ENCODE data around the gene EYS.

Gene EYS

GRCh38 chr6:64969139-64969538 is 737.9 kb downstream of the EYS start:
- Histone ChIP-seq H3K4me3 (IDR thresholded peaks at IDR 0.05; ENCODE audit: insufficient read depth, low read depth, low read length) (no peak overlapping the region), H3K9ac (no peak overlapping the region), H3K36me3 (ENCODE audit: insufficient read depth) (no peaks in the 10 kb centered on the region), H3K27ac (no peak overlapping the region), H4K20me1 (ENCODE audit: insufficient read depth) (no peaks in the 10 kb centered on the region), H3K4me2 (no peak overlapping the region), H3K4me1 (ENCODE audit: low read depth, poor library complexity, severe bottlenecking) (no peaks in the 10 kb centered on the region), H3K27me3 (ENCODE audit: insufficient read depth, low read depth) (no peaks in the 10 kb centered on the region), H2AFZ (ENCODE audit: low read depth) (no peak overlapping the region), H3K79me2 (ENCODE audit: insufficient read depth, low read depth) (no peaks in the 10 kb centered on the region)
- TF ChIP-seq CTCF (conservative IDR thresholded peaks at IDR 0.05; ENCODE audit: low read depth, low read length): no peak

- Histone ChIP-seq H3K27ac (no peak overlapping the region), H3K4me1 (ENCODE audit: low read depth, poor library complexity, severe bottlenecking) (no peaks in the 10 kb centered on the region), H2AFZ (ENCODE audit: low read depth) (no peak overlapping the region), H3K79me2 (ENCODE audit: insufficient read depth, low read depth) (no peaks in the 10 kb centered on the region), H3K27me3 (ENCODE audit: insufficient read depth, low read depth) (no peaks in the 10 kb centered on the region), H4K20me1 (ENCODE audit: insufficient read depth) (no peaks in the 10 kb centered on the region), H3K4me3 (IDR thresholded peaks at IDR 0.05; ENCODE audit: insufficient read depth, low read depth, low read length) (no peak overlapping the region), H3K9ac (no peak overlapping the region), H3K36me3 (ENCODE audit: insufficient read depth) (no peaks in the 10 kb centered on the region), H3K4me2 (no peak overlapping the region)
- TF ChIP-seq CTCF (conservative IDR thresholded peaks at IDR 0.05; ENCODE audit: low read depth, low read length): no peak
Measured at GRCh38 chr6:64955435-64955848, 751.6 kb downstream of the EYS start.

- Histone ChIP-seq H2AFZ (ENCODE audit: low read depth) (no peak overlapping the region), H3K27me3 (ENCODE audit: insufficient read depth, low read depth) (no peaks in the 10 kb centered on the region), H3K36me3 (ENCODE audit: insufficient read depth) (no peaks in the 10 kb centered on the region), H3K4me3 (IDR thresholded peaks at IDR 0.05; ENCODE audit: insufficient read depth, low read depth, low read length) (no peak overlapping the region), H3K9ac (no peak overlapping the region), H4K20me1 (ENCODE audit: insufficient read depth) (no peaks in the 10 kb centered on the region), H3K4me2 (no peak overlapping the region), H3K4me1 (ENCODE audit: low read depth, poor library complexity, severe bottlenecking) (no peaks in the 10 kb centered on the region), H3K79me2 (ENCODE audit: insufficient read depth, low read depth) (no peaks in the 10 kb centered on the region), H3K27ac (no peak overlapping the region)
- TF ChIP-seq CTCF (conservative IDR thresholded peaks at IDR 0.05; ENCODE audit: low read depth, low read length): no peak
Measured at GRCh38 chr6:64949257-64949656, 757.8 kb downstream of the EYS start.

- Histone ChIP-seq H2AFZ (ENCODE audit: low read depth) (no peak overlapping the region), H3K4me2 (no peak overlapping the region), H3K4me1 (ENCODE audit: low read depth, poor library complexity, severe bottlenecking) (no peaks in the 10 kb centered on the region), H3K79me2 (ENCODE audit: insufficient read depth, low read depth) (no peaks in the 10 kb centered on the region), H3K27me3 (ENCODE audit: insufficient read depth, low read depth) (no peaks in the 10 kb centered on the region), H3K27ac (no peak overlapping the region), H3K36me3 (ENCODE audit: insufficient read depth) (no peaks in the 10 kb centered on the region), H3K9ac (no peak overlapping the region), H4K20me1 (ENCODE audit: insufficient read depth) (no peaks in the 10 kb centered on the region), H3K4me3 (IDR thresholded peaks at IDR 0.05; ENCODE audit: insufficient read depth, low read depth, low read length) (no peak overlapping the region)
- TF ChIP-seq CTCF (conservative IDR thresholded peaks at IDR 0.05; ENCODE audit: low read depth, low read length): no peak
Measured at GRCh38 chr6:64948261-64948660, 758.8 kb downstream of the EYS start.
